Activated CD8-positive, alpha-beta memory T cell treated with anti-CD3 and anti-CD28 coated beads for 24 hours (primary cell): ENCODE results near the gene ADGRV1.

Experiments
- DNase-seq: peaks from one replicate; pipeline ENCODE4 v3.0.0-alpha.2; 2020

ADGRV1 gene

GRCh38 chr5:91092859-91093783, 534.5 kb downstream of the ADGRV1 start:
- no peak for DNase-seq

DNA sequence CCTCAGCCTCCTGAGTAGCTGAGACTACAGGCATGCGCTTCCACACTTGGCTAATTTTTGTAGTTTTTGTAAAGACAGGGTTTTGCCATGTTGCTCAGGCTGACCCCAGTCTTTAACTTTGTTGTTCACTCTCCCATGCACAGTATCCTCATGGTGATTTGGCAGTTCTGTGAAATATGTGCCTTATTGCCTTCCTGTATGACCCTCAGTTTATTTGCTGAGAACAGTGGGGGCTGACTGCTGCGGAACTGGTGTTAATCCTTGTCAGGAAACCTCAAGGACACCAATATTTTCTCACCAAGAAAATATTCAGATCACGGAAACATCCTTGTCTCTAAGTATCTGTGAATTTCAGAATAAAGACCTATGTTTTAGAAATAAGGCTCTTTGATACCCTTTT, 536.7 kb downstream of the ADGRV1 start:
- DNase-seq, result no peak

- no peak for DNase-seq
Observed at GRCh38 chr5:91095786-91096385, 537.3 kb downstream of the ADGRV1 start.

DNA sequence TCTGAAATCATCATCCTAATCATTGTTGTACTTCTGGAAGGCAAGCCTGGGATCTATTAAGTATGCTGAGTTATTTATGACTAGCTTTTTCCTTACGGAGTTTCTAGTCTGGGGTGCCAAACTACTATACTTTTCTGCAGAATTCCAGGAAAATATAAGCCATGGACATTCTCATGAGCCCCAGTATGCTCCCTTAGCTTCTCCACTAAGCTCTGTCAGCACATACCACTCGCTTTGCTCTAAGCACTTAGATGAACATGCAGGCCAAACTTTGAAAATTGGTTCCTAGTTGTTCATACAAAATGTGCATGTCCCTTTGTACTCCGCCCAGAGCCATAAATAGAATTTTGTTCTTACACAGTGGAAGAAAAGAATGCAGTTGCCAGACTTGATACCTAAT, 539.9 kb downstream of the ADGRV1 start:
- DNase-seq, result no peak

DNA sequence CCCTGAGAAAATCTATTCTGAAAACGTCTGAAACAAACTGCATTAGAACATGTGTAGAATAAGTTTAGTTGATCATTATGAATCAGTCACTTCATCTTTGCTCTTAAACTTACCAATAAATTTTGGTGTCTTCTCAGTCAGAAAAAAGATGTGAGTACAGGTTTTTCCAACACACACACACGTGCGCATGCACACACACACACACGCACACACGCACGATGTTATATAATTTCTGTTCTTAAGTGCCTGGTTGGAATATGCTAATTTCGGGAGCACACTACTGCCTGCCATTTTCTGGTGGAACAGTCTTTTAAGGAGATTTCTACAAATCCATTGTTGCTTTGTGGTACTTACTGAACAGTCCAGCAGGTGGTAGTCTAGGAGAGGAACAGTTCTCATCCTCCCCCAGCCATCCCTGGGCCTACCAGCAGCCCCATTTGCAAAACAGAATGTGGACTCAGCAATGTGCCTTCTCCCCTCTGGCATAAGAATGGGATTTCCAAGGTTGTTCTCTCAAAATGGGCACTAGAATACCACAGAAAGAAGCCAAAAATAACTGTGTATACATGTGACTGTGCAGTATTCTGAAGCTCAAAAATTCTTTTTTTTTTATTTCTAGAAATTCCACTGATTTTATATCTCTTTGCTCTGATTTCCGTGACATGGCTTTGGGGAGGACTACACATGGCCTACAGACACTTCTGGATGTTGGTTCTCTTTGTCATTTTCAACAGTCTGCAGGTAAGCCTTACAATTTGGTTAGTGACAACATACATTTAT, 543.2 kb downstream of the ADGRV1 start:
- peak; percentile 64 for DNase-seq

GRCh38 chr5:91103353-91104061, 544.9 kb downstream of the ADGRV1 start:
- no peak for DNase-seq

DNA sequence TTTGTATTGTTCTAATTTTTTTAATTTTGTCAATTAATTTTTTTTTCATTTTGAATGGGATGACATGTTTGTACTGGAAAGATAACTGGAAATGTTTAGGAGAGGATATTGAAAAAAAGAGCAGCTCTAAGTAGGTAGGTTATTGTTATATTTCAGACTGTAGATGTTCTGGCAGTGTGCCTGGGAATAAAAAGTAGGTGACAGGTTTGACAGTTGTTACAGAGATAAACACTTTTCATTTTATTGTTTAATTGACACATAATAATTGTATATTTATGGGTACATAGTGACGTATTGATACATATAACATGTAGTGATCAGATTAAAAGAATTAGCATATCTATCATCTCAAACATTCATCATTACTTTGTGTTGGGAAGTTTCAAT, 545.5 kb downstream of the ADGRV1 start:
- DNase-seq, result no peak

DNA sequence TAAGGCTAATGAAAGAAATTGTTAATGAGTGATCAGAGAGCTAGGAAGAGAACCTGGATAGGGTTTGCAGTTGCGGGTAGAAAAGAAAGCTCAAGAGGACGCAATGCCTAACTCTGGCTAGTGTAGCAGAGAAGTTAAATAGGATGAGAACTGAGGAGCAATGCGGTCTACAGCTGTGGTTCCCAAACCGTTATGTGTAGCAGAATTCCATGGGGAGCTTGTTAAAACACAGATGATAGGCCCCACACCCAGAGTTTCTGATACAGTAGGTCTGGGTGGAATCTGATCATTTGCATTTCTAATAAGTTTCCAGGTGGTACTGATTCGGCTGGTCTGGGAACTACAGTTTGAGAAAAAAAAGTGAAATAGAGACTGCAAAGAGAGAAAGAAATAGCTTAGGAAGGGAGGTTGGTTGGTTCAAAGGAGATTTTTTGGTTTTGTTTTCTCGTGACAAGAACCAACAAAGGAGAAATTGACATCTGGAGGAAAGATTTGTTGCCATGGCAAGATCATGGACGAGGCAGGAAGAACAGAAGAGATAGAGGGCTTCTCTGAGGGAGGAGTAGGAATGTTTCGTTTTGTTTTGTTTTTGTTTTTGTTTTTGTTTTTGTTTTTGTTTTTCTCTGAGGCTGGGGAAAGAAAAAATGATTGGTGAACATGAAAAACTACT, 548.4 kb downstream of the ADGRV1 start:
- no peak for DNase-seq

- DNase-seq, result no peak
Observed at GRCh38 chr5:91109634-91110033, 551.0 kb downstream of the ADGRV1 start.

GRCh38 chr5:91110686-91111085, 552.1 kb downstream of the ADGRV1 start:
- DNase-seq, result no peak

DNA sequence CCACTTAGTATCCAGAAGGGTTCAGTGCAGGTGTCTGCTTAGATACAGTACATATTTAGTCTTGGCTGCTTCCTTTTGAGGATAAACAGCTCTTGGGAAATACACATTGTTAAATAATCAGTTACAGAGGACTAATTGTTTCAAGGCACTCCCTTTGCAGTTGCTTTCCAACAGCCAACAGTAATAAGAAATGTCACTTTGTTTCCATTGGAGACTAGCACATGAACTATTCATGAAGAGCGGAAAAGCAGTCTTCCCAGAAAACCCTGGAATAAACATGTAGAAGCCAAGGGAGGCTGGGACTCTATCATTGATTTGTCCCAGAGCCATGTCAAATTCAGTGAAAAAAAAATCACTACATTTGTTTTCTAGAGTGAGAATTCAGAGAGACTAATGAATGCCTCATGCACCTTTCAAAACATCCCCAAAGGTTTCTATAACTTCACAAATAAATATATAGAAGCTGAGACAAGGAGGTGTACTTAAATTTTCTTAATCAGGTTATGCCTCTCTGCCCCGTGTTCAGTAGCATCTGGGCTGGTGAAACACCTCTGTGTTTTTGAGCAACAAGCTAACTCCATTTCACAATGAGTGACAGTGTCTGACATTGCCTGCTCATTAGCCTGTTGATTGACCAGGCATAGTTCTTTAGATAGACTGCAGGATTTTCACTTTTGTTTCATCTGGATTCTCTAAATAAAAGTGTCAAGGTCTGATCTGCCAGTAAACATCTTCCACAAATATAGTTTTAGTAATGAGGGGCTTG, 553.1 kb downstream of the ADGRV1 start:
- DNase-seq, result no peak

- DNase-seq, result no peak
Observed at GRCh38 chr5:91114658-91115057, 556.1 kb downstream of the ADGRV1 start.

- no peak for DNase-seq
Observed at GRCh38 chr5:91118354-91118753, 559.8 kb downstream of the ADGRV1 start.

- DNase-seq, result no peak
Observed at GRCh38 chr5:91118796-91119195, 560.2 kb downstream of the ADGRV1 start.

DNA sequence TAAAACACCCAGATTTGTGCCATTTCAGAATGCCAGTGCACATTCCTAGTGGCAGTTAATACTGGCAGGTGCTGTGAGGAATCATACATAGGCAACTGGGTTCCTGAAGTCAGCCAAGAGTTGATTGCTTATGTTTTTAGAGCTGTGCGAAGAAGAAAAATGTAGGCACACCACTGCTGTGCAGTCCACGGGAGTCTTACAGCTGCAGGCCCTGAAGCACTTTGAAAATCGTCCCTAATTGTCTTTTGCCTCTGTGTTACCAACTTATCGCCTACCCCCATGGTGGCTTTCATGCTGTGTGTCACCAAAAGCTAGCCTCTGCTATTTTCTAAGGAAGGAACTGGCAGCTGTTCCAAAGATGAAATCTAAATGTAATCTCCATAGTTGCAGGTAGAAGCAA, 560.6 kb downstream of the ADGRV1 start:
- no peak for DNase-seq

- no peak for DNase-seq
Observed at GRCh38 chr5:91119981-91120850, 561.6 kb downstream of the ADGRV1 start.

DNA sequence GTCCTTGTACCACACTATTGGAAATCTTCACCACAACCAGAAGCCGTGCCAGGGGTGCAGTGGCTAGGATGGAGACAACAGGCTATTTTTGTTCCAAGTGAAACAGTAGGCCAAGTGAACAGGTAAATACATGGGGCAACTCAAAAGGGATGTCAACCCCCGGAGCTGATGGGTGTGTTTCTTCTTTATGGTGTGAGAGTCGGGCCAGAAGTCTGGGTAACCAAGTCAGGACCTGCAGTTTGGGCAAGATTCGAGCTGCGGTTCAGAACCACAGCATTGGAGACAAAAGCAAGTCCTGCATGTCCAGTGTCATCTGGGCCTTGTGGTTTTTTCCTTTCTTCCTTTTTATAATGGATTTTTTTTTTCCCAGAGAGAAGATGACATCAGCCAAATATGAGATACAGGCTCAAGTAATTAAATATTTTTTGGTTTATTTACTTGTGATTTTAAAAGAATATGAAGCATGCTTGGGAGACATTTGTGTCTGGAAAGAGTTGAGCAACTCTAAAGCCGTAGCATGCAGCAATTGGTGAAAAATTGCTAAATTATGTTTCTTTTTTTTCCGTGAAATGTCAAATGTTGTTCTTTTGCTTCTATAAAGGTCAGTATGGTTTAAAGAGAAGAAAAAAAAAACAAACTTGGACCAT, 562.9 kb downstream of the ADGRV1 start:
- no peak for DNase-seq

DNA sequence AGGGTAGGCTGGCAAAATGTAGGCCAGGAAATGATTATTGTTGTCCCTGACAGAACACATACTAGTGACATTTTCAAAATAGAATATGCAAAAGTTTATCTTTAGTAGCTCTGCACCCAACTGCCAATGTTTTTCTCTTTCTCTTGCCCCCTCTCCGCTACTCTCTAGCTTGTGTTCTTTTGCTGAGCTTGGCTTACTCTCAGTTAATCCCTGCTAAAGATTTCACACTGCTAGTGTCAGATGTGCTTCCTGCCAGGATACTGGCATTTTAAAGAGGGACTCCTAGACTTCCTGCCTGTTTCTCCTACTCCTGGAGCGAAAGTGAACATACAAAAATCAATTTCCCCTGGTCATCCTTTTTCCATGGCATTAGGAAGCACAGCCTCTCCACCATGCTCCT, 564.1 kb downstream of the ADGRV1 start:
- no peak for DNase-seq

DNA sequence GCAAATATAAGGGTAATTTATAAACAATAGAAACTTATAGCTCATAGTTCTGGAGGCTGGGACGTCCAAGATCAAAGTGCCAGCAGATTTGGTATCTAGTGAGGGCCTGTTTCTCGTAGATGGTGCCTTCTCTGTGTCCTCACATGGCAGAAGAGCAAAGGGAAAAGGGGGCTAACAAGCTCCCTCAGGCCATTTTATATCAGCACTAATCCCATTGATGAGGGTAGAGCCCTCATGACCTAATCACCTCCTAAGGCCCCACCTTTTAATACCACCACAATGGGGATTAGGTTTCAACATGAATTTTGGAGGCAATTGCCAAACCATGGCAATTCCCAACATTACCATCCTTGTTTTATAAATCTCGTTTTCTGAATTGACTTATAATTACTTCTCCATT, 564.7 kb downstream of the ADGRV1 start:
- DNase-seq, result no peak

DNA sequence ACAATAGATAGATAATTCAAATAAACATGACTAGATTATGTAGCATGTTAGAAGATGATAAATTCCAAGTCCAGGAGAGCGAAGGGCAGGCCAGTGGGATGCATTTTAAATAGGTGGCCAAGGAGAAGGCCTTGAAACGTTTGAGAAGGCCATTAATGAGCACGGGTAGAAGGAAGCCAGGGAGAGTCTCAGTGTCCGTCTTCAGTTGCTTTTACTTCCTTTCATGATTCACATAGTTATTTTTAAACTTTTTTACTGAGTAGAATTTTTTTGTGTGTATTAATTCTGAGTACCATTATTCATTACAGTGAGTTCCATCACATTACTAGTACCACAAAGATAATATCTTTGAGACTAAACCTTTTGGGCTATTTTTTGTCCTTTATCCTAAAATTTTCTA, 565.3 kb downstream of the ADGRV1 start:
- no peak for DNase-seq
